Suprapubic skin (tissue), 3 donors: ENCODE measurements around the gene CKM.

Experiments used
- CTCF ChIP-seq, 2 donors: fragments of 200-600 bp in 1 of 2; fragments of 450-650 bp in 1 of 2; sonication (generic) in 1 of 2; IDR thresholded peaks; one replicate each; pipeline ENCODE4 v1.5.1; 2016 to 2019; ENCODE audit warnings: antibody characterized with exemption in 2 of 2, mild to moderate bottlenecking in 1 of 2, moderate library complexity in 1 of 2
- EP300 ChIP-seq: sonication (generic); formaldehyde crosslinking; IDR thresholded peaks from one replicate; pipeline ENCODE4 v1.6.1; 2017; ENCODE audit warnings: antibody characterized with exemption
- POLR2A ChIP-seq, 2 donors: fragments of 450-650 bp; IDR thresholded peaks; one replicate each; pipeline ENCODE4 v1.6.1; 2017; ENCODE audit warnings: antibody characterized with exemption in 2 of 2, mild to moderate bottlenecking in 2 of 2, moderate library complexity in 2 of 2

- TF ChIP-seq CTCF (IDR thresholded peaks at IDR 0.05) (no peak), POLR2A (IDR thresholded peaks at IDR 0.05) (no peak), EP300 (no peak)
These were observed 25.9 kb upstream of the CKM start for GRCh38 chr19:45348367-45349125.
